Left ventricle myocardium superior (tissue), 1 donor: ENCODE data around the gene ARHGAP25. TPM values are rescaled to one million over a fixed set of nuclear protein-coding genes. Genes with fewer than 3 reads are reported as not detected.

Experiments used
- ATAC-seq: fragments of 200-7000 bp; cut with Tn5 transposase; one replicate; pipeline ENCODE4 v1.9.1; 2020; ENCODE audit warnings: mild to moderate bottlenecking, moderate library complexity
- DNase-seq: peaks from one replicate; pipeline ENCODE4 v3.0.0-alpha.2; 2020
- intact Hi-C: fragments of 100-400 bp; cut with micrococcal nuclease; formaldehyde crosslinking; loops from one replicate; pipeline ENCODE4 v1.11.0; 2022
- total RNA-seq: library from RNA; stranded (reverse); fragmentation: NEBNext Ultra II Directional; extraction: Animal tissue kit (Norgen Biotek cat#: 25700); gene quantifications from one replicate; pipeline ENCODE4 v1.2.1, GENCODE V29; 2021
- donor health status: DM: no; HTN: yes; CAD: no; lungs with severe emphysema.

Gene ARHGAP25
- total RNA-seq, 1 donor from 2014 or later, result 5.4 TPM

- intact Hi-C loops, result no loop called here
- no peak for ATAC-seq
- no peak for DNase-seq
Measured at GRCh38 chr2:68739595-68740399, 5.2 kb downstream of the ARHGAP25 start.

- no peak for DNase-seq
- ATAC-seq, result no peak
- intact Hi-C loops, result no loop called here
Measured at GRCh38 chr2:68740400-68740914, 5.8 kb downstream of the ARHGAP25 start.

- DNase-seq, result no peak
- intact Hi-C loops, result no loop called here
- ATAC-seq, result no peak
Measured at GRCh38 chr2:68741238-68741637, 6.6 kb downstream of the ARHGAP25 start.

- intact Hi-C loops, result no loop called here
- peak; percentile 43 for ATAC-seq
- DNase-seq, result no peak
Measured at GRCh38 chr2:68741805-68742306, 7.2 kb downstream of the ARHGAP25 start.

- no peak for DNase-seq
- intact Hi-C loops, result no loop called here
- ATAC-seq, result peak; percentile 55
Measured at GRCh38 chr2:68742626-68743415, 8.2 kb downstream of the ARHGAP25 start.

- no peak for DNase-seq
- intact Hi-C loops, result no loop called here
Measured at GRCh38 chr2:68743531-68743930, 8.9 kb downstream of the ARHGAP25 start.

GRCh38 chr2:68744366-68744912 lies 9.8 kb downstream of the ARHGAP25 start:
- no peak for ATAC-seq
- intact Hi-C loops, result no loop called here
- no peak for DNase-seq

More at GRCh38 chr2:68743531-68743930, 8.9 kb downstream of the ARHGAP25 start:
- no peak for ATAC-seq

- ATAC-seq, result no peak
- intact Hi-C loops, result no loop called here
- DNase-seq, result no peak
Measured at GRCh38 chr2:68745006-68745405, 10.4 kb downstream of the ARHGAP25 start.

- ATAC-seq, result no peak
Measured at GRCh38 chr2:68746408-68746807, 11.8 kb downstream of the ARHGAP25 start.

GRCh38 chr2:68747413-68747812 lies 12.8 kb downstream of the ARHGAP25 start:
- no peak for DNase-seq
- no peak for ATAC-seq
- intact Hi-C loops, result no loop called here

More at GRCh38 chr2:68746408-68746807, 11.8 kb downstream of the ARHGAP25 start:
- intact Hi-C loops, result no loop called here
- no peak for DNase-seq

- intact Hi-C loops, result no loop called here
- ATAC-seq (no peak), DNase-seq (no peak)
Measured at GRCh38 chr2:68747900-68748299, 13.3 kb downstream of the ARHGAP25 start.

GRCh38 chr2:68748568-68748967 lies 14.0 kb downstream of the ARHGAP25 start:
- ATAC-seq, result no peak
- intact Hi-C loops, result no loop called here
- no peak for DNase-seq

- DNase-seq (no peak), ATAC-seq (no peak)
- intact Hi-C loops, result no loop called here
Measured at GRCh38 chr2:68749345-68749744, 14.7 kb downstream of the ARHGAP25 start.

- intact Hi-C loops, result loop anchor here (5.0 kb wide), 1 partner anchor 162 kb away; no protein-coding TSS in a partner anchor
- no peak for ATAC-seq
Measured at GRCh38 chr2:68750592-68751396, 16.2 kb downstream of the ARHGAP25 start.

GRCh38 chr2:68751397-68752339 lies 17.1 kb downstream of the ARHGAP25 start:
- peak; percentile 95 for ATAC-seq
- DNase-seq, result peak; percentile 93
- intact Hi-C loops, result loop anchor here (5.0 kb wide), 1 partner anchor 161 kb away; no protein-coding TSS in a partner anchor

More at GRCh38 chr2:68750592-68751396, 16.2 kb downstream of the ARHGAP25 start:
- DNase-seq, result no peak

- DNase-seq (no peak), ATAC-seq (no peak)
- intact Hi-C loops, result loop anchor here (5.0 kb wide), 1 partner anchor 159 kb away; no protein-coding TSS in a partner anchor
Measured at GRCh38 chr2:68753318-68753717, 18.7 kb downstream of the ARHGAP25 start.

- ATAC-seq, result no peak
- DNase-seq, result no peak
- intact Hi-C loops, result no loop called here
Measured at GRCh38 chr2:68755071-68755470, 20.5 kb downstream of the ARHGAP25 start.

- intact Hi-C loops, result no loop called here
- ATAC-seq, result no peak
Measured at GRCh38 chr2:68756178-68756577, 21.6 kb downstream of the ARHGAP25 start.

More at GRCh38 chr2:68756178-68756577, 21.6 kb downstream of the ARHGAP25 start:
- DNase-seq, result no peak
